Measurements from ENCODE around the gene FAM174C. TPM values are rescaled to one million over a fixed set of nuclear protein-coding genes. Genes with fewer than 3 reads are reported as not detected.

The FAM174C gene
- total and polyA plus RNA-seq, 2 donors = 29.2 to 62.2 TPM

DNA sequence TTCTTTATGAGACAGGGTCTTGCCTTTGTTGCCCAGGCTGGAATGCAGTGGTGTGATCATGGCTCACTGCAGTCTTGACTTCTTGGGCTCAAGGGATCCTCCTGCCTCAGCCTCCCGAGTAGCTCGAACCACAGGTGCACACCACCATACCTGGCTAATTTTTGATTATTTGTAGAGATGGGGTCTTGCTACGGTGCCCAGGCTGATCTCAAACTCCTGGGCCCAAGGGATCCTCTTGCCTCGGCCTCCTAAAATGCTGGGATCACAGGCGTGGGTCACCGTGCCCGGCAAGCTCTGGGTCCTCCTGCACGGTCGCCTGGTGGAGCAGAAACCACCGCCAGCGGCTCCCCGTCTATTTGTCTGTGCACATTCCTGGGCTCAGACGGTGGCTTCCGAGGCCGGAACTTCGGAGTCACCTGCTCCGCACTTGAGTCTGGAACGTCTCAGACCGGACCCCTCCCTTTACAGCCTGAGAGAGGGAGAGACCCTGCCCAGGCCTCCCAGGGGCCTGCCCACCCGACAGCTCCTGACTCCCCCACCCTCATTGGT is 32.5 kb downstream of the FAM174C start:
- WGBS = 97% methylated on average over 20 of the region's 20 CpGs

DNA sequence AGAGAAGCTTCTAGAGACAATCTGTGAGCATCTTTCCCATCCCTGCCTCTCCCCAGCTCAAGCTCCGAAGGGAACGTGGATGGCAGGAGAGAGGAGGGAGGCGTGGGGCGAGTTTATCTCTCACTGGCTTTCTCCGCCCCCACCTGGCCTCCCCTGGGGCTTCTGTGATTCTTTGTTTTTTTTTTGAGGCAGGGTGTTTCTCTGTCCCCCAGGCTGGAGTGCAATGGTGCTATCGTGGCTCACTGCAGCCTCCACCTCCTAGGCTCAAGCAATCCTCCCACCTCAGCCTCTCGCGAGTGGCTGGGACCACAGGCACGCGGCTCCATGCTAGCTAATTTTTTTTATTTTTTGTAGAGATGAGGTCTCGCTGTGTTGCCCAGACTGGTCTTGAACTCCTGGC is 33.4 kb downstream of the FAM174C start:
- H3K27me3 ChIP-seq (ENCODE audit: control insufficient read depth in 2 of 2, insufficient read depth in 1 of 2, low read length in 1 of 2) = peaks cover 0 to 34% of the 10 kb centered on the region in 2 donors
- no peaks in the 10 kb centered on the region for H3K9me3 ChIP-seq (ENCODE audit: control insufficient read depth in 2 of 2, insufficient read depth in 1 of 2, low read length in 1 of 2)
- no peaks in the 10 kb centered on the region for H3K4me1 ChIP-seq (ENCODE audit: control insufficient read depth in 2 of 2, insufficient read depth in 2 of 2, low read length in 2 of 2)
- H3K36me3 ChIP-seq (ENCODE audit: control insufficient read depth in 2 of 2, insufficient read depth in 2 of 2, low read length in 1 of 2) = no peaks in the 10 kb centered on the region
- no peak overlapping the region for H3K27ac ChIP-seq (ENCODE audit: low read depth in 1 of 2, low read length in 1 of 2)
- DNase-seq (ENCODE audit: low read depth in 6 of 9, low spot score in 9 of 9) = no peak
- H3K4me3 ChIP-seq (ENCODE audit: low read length in 2 of 2) = no peak overlapping the region
- WGBS = 87% methylated on average over 11 of the region's 11 CpGs

More for the DNA sequence above, 32.5 kb downstream of the FAM174C start:
- H3K4me1 ChIP-seq (ENCODE audit: control insufficient read depth in 2 of 2, insufficient read depth in 2 of 2, low read length in 2 of 2) = no peaks in the 10 kb centered on the region
- H3K27me3 ChIP-seq (ENCODE audit: control insufficient read depth in 2 of 2, insufficient read depth in 1 of 2, low read length in 1 of 2) = peaks cover 0 to 33% of the 10 kb centered on the region in 2 donors
- no peak for DNase-seq (ENCODE audit: low read depth in 6 of 9, low spot score in 9 of 9)
- no peaks in the 10 kb centered on the region for H3K9me3 ChIP-seq (ENCODE audit: control insufficient read depth in 2 of 2, insufficient read depth in 1 of 2, low read length in 1 of 2)
- H3K4me3 ChIP-seq (ENCODE audit: low read length in 2 of 2) = no peak overlapping the region
- H3K27ac ChIP-seq (ENCODE audit: low read depth in 1 of 2, low read length in 1 of 2) = no peak overlapping the region
- H3K36me3 ChIP-seq (ENCODE audit: control insufficient read depth in 2 of 2, insufficient read depth in 2 of 2, low read length in 1 of 2) = no peaks in the 10 kb centered on the region

DNA sequence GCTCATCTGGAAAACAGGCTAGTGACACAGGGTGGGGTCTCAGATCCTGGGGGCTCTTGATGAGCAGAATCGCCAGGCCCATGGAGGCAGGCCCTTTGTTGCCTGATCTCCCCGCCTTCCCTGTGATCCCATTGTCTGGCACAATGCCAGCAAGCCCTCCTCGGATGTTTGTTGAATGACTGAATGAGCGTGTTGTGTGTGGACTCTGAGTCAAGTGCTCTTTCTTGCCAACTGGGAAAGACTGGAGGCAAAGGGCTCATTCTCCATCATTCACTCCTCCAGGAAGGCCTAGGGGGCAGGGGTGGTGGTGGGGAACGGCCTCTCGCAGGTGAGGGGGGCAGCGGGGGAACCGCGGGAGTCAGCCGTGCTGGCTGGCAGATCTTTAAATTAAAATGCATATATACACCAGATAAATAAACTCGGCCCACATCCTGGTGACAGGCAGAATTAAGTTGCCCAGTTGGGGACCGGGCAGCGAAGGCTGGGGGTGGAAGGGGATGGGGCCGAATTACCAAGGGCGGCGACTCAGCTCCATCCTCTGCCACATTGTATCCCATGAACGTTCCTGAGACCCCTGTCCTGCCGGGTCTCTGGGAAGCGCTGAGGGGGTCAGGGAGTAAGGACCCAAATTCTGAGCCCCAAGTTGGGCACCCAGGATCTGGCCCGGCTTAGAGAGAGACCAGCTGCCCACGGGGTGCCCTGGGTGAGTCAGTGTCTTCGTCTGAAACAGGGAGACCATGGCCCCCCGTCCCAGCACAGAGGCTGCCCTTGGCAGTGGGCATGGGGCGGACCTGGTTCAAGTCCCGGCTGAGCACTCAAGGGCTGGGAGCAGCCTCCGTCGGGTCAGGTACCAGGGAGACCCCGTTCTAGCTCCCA is 34.9 kb downstream of the FAM174C start:
- Histone ChIP-seq H3K4me3 (ENCODE audit: low read length in 2 of 2) (no peak overlapping the region), H3K27me3 (ENCODE audit: control insufficient read depth in 2 of 2, insufficient read depth in 1 of 2, low read length in 1 of 2) (peaks cover 1 to 43% of the 10 kb centered on the region in 2 donors), H3K36me3 (ENCODE audit: control insufficient read depth in 2 of 2, insufficient read depth in 2 of 2, low read length in 1 of 2) (no peaks in the 10 kb centered on the region), H3K9me3 (ENCODE audit: control insufficient read depth in 2 of 2, insufficient read depth in 1 of 2, low read length in 1 of 2) (no peaks in the 10 kb centered on the region), H3K27ac (ENCODE audit: low read depth in 1 of 2, low read length in 1 of 2) (no peak overlapping the region), H3K4me1 (ENCODE audit: control insufficient read depth in 2 of 2, insufficient read depth in 2 of 2, low read length in 2 of 2) (no peaks in the 10 kb centered on the region)
- 87% methylated on average over 28 of the region's 28 CpGs for WGBS
- DNase-seq (ENCODE audit: low read depth in 6 of 9, low spot score in 9 of 9) = no peak

DNA sequence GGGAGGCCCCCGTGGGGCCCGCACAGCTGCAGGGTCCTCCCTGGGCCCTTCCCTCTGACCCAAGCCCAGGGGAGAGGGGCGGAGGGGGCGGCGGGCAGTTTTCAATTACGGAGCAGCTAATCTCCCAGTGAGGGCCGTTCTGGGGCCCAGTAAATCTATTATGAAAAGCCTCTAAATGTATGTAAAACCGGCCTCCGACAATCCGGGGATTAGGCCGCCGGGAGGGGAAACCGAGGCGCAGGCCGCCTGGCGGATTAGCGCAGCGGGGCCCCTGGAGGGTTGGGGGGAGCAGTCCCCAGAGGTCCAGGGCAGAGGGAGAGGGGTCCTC is 35.5 kb downstream of the FAM174C start:
- peaks cover 7 to 49% of the 10 kb centered on the region in 2 donors for H3K27me3 ChIP-seq (ENCODE audit: control insufficient read depth in 2 of 2, insufficient read depth in 1 of 2, low read length in 1 of 2)

DNA sequence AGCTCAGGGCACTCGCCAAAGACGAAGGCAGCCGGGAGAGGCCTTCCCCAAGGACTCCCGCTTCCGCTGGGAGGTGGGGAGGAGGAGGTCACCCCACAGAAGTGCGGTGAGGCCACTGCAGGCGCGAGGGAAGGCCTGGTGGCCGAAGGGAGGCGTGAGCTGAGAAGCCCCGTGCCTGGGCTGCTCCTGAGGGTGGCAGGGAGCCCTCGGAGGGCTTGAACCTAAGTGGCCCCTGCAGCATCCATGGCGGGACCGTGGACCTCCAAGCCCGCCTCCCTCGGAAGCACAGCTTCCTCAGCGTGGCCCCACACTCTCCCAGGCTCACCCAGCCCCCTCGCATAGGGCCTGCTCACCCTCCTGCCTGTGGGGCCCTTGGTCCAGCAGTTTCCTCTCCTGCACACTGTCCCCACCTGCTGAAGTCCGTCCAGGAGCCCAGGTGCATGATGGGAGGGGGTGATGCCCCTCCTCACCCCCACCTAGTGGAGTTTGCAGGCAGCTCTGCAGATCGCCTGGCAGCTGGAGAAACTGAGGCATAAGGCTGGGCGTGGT is 36.3 kb downstream of the FAM174C start:
- Histone ChIP-seq H3K9me3 (ENCODE audit: control insufficient read depth in 2 of 2, insufficient read depth in 1 of 2, low read length in 1 of 2) (no peaks in the 10 kb centered on the region), H3K4me1 (ENCODE audit: control insufficient read depth in 2 of 2, insufficient read depth in 2 of 2, low read length in 2 of 2) (no peaks in the 10 kb centered on the region), H3K27me3 (ENCODE audit: control insufficient read depth in 2 of 2, insufficient read depth in 1 of 2, low read length in 1 of 2) (peaks cover 15 to 57% of the 10 kb centered on the region in 2 donors), H3K27ac (ENCODE audit: low read depth in 1 of 2, low read length in 1 of 2) (no peak overlapping the region), H3K36me3 (ENCODE audit: control insufficient read depth in 2 of 2, insufficient read depth in 2 of 2, low read length in 1 of 2) (no peaks in the 10 kb centered on the region), H3K4me3 (ENCODE audit: low read length in 2 of 2) (no peak overlapping the region)
- 83% methylated on average over 21 of the region's 21 CpGs for WGBS
- no peak for DNase-seq (ENCODE audit: low read depth in 6 of 9, low spot score in 9 of 9)

More for the DNA sequence above, 35.5 kb downstream of the FAM174C start:
- no peak overlapping the region for H3K4me3 ChIP-seq (ENCODE audit: low read length in 2 of 2)
- DNase-seq (ENCODE audit: low read depth in 6 of 9, low spot score in 9 of 9) = no peak
- 92% methylated on average over 18 of the region's 18 CpGs for WGBS
- no peak overlapping the region for H3K27ac ChIP-seq (ENCODE audit: low read depth in 1 of 2, low read length in 1 of 2)
- no peaks in the 10 kb centered on the region for H3K4me1 ChIP-seq (ENCODE audit: control insufficient read depth in 2 of 2, insufficient read depth in 2 of 2, low read length in 2 of 2)
- no peaks in the 10 kb centered on the region for H3K9me3 ChIP-seq (ENCODE audit: control insufficient read depth in 2 of 2, insufficient read depth in 1 of 2, low read length in 1 of 2)
- no peaks in the 10 kb centered on the region for H3K36me3 ChIP-seq (ENCODE audit: control insufficient read depth in 2 of 2, insufficient read depth in 2 of 2, low read length in 1 of 2)

DNA sequence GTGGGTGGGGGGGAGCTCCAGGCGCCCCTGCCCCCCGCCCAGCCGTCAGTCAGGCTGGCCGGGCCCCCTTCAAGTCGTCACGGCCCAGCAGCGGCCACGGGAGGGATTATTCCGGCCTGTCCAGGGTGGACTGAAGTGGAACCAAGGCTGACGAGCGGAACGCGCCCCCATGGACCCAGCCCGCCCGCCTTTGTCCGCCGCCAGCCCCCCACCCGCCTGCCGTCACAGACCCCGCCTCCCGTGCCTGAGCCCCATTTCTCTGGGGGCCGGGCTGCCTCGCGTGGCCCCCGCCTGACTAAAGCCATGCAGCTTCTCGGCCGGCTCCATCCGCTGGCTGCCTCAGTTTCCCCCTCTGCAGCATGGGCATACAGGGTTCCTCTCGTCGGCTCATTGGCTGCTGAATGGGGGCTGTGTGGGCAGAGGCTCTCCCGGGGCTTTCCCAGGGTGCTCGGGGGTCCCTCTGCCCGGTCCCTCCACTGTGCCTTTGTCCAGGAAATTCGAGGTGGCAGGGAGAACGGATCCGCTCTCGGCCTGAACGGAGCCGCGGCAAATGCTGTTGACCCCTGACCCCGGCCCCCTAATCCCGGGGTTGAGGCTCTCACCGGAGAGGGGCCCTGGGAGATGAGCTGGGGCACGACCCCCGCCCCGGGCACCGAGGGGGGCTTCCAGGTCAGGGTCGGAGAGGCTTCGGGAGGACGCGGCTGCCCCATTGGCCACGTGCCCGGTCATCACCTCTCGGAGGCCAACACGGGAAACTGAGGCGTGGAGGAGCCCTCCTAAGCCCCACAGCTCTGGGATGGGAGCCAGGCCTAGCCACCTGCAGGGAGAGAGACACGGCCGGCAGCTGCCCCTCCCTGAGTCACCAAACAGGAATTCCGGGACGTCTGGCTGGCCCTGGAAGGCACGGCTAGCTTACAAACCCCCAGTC is 37.7 kb downstream of the FAM174C start:
- H3K4me3 ChIP-seq (ENCODE audit: low read length in 2 of 2) = no peak overlapping the region
- no peaks in the 10 kb centered on the region for H3K9me3 ChIP-seq (ENCODE audit: control insufficient read depth in 2 of 2, insufficient read depth in 1 of 2, low read length in 1 of 2)
- H3K27ac ChIP-seq (ENCODE audit: low read depth in 1 of 2, low read length in 1 of 2) = no peak overlapping the region
- H3K4me1 ChIP-seq (ENCODE audit: control insufficient read depth in 2 of 2, insufficient read depth in 2 of 2, low read length in 2 of 2) = no peaks in the 10 kb centered on the region
- no peak for DNase-seq (ENCODE audit: low read depth in 6 of 9, low spot score in 9 of 9)
- WGBS = 89% methylated on average over 61 of the region's 61 CpGs
- H3K36me3 ChIP-seq (ENCODE audit: control insufficient read depth in 2 of 2, insufficient read depth in 2 of 2, low read length in 1 of 2) = no peaks in the 10 kb centered on the region
- H3K27me3 ChIP-seq (ENCODE audit: control insufficient read depth in 2 of 2, insufficient read depth in 1 of 2, low read length in 1 of 2) = peaks cover 20 to 71% of the 10 kb centered on the region in 2 donors

DNA sequence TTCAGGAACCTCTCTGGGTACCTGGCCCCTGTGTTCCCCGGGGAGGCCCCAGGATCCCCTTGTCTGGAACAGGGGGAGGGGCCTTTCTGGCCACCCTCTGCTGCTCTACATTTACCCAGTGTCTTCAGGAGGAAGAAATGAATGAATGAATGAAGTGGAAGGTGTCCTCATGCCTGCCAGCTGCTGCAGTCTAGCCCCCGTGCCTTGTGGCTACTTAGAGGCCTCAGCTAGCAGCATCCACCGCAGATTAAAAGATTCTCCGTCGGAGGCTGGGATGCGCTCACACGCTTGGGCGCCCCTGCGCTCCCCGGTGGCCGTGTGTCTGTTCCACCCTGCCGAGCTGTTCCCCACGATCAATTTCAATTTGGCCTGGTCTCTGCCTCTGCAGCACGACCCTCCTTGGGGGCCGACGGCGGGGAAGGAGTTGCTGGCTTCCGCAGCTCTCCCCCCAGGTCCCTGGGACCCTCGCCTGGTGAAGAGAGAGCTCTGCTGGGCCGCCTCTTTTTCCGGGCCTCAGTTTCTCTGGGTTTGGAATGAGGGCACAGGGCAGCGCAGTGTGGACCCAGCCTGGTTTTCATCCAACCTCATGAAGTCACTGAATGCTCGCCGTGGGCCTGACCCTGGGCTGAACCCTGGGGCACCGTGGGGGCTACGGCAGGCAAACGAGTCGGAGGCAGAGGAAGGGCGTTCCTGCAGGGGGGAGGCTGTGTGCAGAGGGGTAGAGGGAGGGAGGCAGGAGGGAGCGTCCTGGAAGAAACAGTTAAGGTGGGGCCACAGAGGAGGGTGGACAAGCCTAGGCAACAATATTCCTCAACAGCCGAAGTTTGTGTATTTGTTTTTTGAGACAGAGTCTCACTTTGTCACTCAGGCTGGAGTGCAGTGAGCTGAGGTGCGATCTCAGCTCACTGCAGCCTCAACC is 38.6 kb downstream of the FAM174C start:
- Histone ChIP-seq H3K9me3 (ENCODE audit: control insufficient read depth in 2 of 2, insufficient read depth in 1 of 2, low read length in 1 of 2) (no peaks in the 10 kb centered on the region), H3K4me1 (ENCODE audit: control insufficient read depth in 2 of 2, insufficient read depth in 2 of 2, low read length in 2 of 2) (no peaks in the 10 kb centered on the region), H3K36me3 (ENCODE audit: control insufficient read depth in 2 of 2, insufficient read depth in 2 of 2, low read length in 1 of 2) (no peaks in the 10 kb centered on the region), H3K27me3 (ENCODE audit: control insufficient read depth in 2 of 2, insufficient read depth in 1 of 2, low read length in 1 of 2) (peaks cover 22 to 74% of the 10 kb centered on the region in 2 donors), H3K27ac (ENCODE audit: low read depth in 1 of 2, low read length in 1 of 2) (no peak overlapping the region), H3K4me3 (ENCODE audit: low read length in 2 of 2) (no peak overlapping the region)
- 82% methylated on average over 32 of the region's 32 CpGs for WGBS
- DNase-seq (ENCODE audit: low read depth in 6 of 9, low spot score in 9 of 9) = no peak

DNA sequence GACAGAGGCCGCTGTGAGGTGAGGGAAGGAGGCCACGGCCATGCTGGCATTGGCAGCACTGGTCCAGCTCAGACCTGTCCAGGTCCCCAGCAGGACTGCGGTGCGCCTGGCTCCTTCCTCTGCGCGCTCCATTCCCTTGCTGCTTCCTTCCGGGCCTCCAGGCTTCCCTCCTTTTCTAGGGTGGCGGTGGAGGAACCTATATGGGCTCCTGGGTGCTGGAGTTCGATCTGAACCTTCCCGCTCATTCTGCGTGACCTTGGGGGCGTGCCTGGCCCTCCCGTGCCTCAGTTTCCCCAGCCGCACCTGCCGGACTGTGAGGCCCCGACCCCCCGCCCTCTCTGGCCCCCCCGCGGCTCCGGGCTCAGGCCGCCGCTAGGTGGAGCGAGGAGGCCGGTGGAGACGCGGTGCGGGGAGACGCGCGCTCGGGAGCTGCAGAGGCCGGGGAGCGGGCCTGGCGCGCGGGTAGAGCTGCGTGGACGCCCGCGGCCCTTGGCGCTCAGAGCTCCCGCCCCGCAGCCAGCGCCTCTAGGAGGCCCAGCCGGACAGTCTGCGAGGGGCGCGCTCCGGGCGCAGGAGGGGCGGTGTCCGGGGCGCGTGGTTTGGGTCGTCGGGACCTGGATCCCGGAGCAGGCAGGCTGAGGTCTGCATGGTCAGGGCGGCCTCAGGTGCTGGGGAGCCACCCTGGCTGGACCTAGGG is 40.3 kb downstream of the FAM174C start:
- peaks cover 24 to 76% of the 10 kb centered on the region in 2 donors for H3K27me3 ChIP-seq (ENCODE audit: control insufficient read depth in 2 of 2, insufficient read depth in 1 of 2, low read length in 1 of 2)
- no peaks in the 10 kb centered on the region for H3K36me3 ChIP-seq (ENCODE audit: control insufficient read depth in 2 of 2, insufficient read depth in 2 of 2, low read length in 1 of 2)
- H3K9me3 ChIP-seq (ENCODE audit: control insufficient read depth in 2 of 2, insufficient read depth in 1 of 2, low read length in 1 of 2) = no peaks in the 10 kb centered on the region
- no peak overlapping the region for H3K27ac ChIP-seq (ENCODE audit: low read depth in 1 of 2, low read length in 1 of 2)
- WGBS = 12% methylated on average over 58 of the region's 58 CpGs
- H3K4me1 ChIP-seq (ENCODE audit: control insufficient read depth in 2 of 2, insufficient read depth in 2 of 2, low read length in 2 of 2) = no peaks in the 10 kb centered on the region
- DNase-seq (ENCODE audit: low read depth in 6 of 9, low spot score in 9 of 9) = peak in 3 of 9 donors; percentile 7 to 31 (median 8)
- H3K4me3 ChIP-seq (ENCODE audit: low read length in 2 of 2) = no peak overlapping the region
